Activated naive CD8-positive, alpha-beta T cell treated with anti-CD3 and anti-CD28 coated beads for 36 hours (primary cell): ENCODE measurements around the gene GALNT6. TPM values are rescaled to one million over a fixed set of nuclear protein-coding genes. Genes with fewer than 3 reads are reported as not detected.

ENCODE experiments used
- DNase-seq: peaks from one replicate; pipeline ENCODE4 v3.0.0; 2021
- H3K27ac Mint-ChIP-seq: one replicate; pipeline ENCODE4 v1.8.0; 2022; ENCODE audit warnings: mild to moderate bottlenecking, moderate library complexity, mixed read lengths
- H3K27me3 Mint-ChIP-seq: one replicate; pipeline ENCODE4 v1.8.0; 2022; ENCODE audit warnings: mild to moderate bottlenecking, mixed read lengths
- H3K36me3 Mint-ChIP-seq: one replicate; pipeline ENCODE4 v1.8.0; 2021; ENCODE audit warnings: mild to moderate bottlenecking, mixed read lengths
- H3K4me1 Mint-ChIP-seq: one replicate; pipeline ENCODE4 v1.8.0; 2021; ENCODE audit warnings: mixed read lengths
- H3K4me3 Mint-ChIP-seq: one replicate; pipeline ENCODE4 v1.8.0; 2022; ENCODE audit warnings: mild to moderate bottlenecking, moderate library complexity, mixed read lengths
- H3K9me3 Mint-ChIP-seq: one replicate; pipeline ENCODE4 v1.8.0; 2022; ENCODE audit warnings: mixed read lengths
- total RNA-seq, 2 experiments: library from RNA; stranded (reverse); gene quantifications; one replicate each; pipeline ENCODE4 v1.2.3, GENCODE V29; 2021

GALNT6 gene
- total RNA-seq, 2 experiments from 2014 or later = 19.0 to 19.9 TPM

GRCh38 chr12:51334764-51335163 lies 56.4 kb downstream of the GALNT6 start:
- H3K4me1 Mint-ChIP-seq = peaks cover 12% of the 10 kb centered on the region

GRCh38 chr12:51333536-51333935 lies 57.7 kb downstream of the GALNT6 start:
- no peak overlapping the region for H3K4me3 Mint-ChIP-seq
- H3K27me3 Mint-ChIP-seq = no peaks in the 10 kb centered on the region
- H3K27ac Mint-ChIP-seq = no peak overlapping the region
- no peaks in the 10 kb centered on the region for H3K36me3 Mint-ChIP-seq
- peaks cover 23% of the 10 kb centered on the region for H3K4me1 Mint-ChIP-seq
- no peak for DNase-seq
- no peaks in the 10 kb centered on the region for H3K9me3 Mint-ChIP-seq

More at GRCh38 chr12:51334764-51335163, 56.4 kb downstream of the GALNT6 start:
- no peak overlapping the region for H3K4me3 Mint-ChIP-seq
- no peaks in the 10 kb centered on the region for H3K27me3 Mint-ChIP-seq
- no peak for DNase-seq
- no peak overlapping the region for H3K27ac Mint-ChIP-seq
- H3K9me3 Mint-ChIP-seq = no peaks in the 10 kb centered on the region
- H3K36me3 Mint-ChIP-seq = no peaks in the 10 kb centered on the region

- DNase-seq = no peak
- Mint-ChIP-seq H3K4me3 (no peak overlapping the region), H3K4me1 (peaks cover 46% of the 10 kb centered on the region), H3K9me3 (no peaks in the 10 kb centered on the region), H3K27ac (peak overlapping the region; percentile 3), H3K36me3 (no peaks in the 10 kb centered on the region), H3K27me3 (no peaks in the 10 kb centered on the region)
These were observed 61.0 kb downstream of the GALNT6 start for GRCh38 chr12:51330186-51330585.

GRCh38 chr12:51329742-51330141 lies 61.5 kb downstream of the GALNT6 start:
- Mint-ChIP-seq H3K36me3 (peaks cover 3% of the 10 kb centered on the region), H3K9me3 (peaks cover 2% of the 10 kb centered on the region), H3K4me1 (peaks cover 50% of the 10 kb centered on the region), H3K4me3 (no peak overlapping the region), H3K27me3 (no peaks in the 10 kb centered on the region), H3K27ac (peak overlapping the region; percentile 66)
- DNase-seq = no peak

- peak overlapping the region; percentile 66 for H3K27ac Mint-ChIP-seq
- no peak overlapping the region for H3K4me3 Mint-ChIP-seq
- H3K4me1 Mint-ChIP-seq = peaks cover 50% of the 10 kb centered on the region
- H3K27me3 Mint-ChIP-seq = no peaks in the 10 kb centered on the region
- H3K9me3 Mint-ChIP-seq = peaks cover 2% of the 10 kb centered on the region
- DNase-seq = no peak
- H3K36me3 Mint-ChIP-seq = peaks cover 3% of the 10 kb centered on the region
These were observed 62.6 kb downstream of the GALNT6 start for GRCh38 chr12:51328587-51328986.

GRCh38 chr12:51326698-51327439 lies 64.3 kb downstream of the GALNT6 start:
- Mint-ChIP-seq H3K36me3 (peaks cover 15% of the 10 kb centered on the region), H3K27me3 (no peaks in the 10 kb centered on the region), H3K4me1 (peaks cover 62% of the 10 kb centered on the region), H3K9me3 (peaks cover 2% of the 10 kb centered on the region), H3K4me3 (peak overlapping the region; percentile 66), H3K27ac (peak overlapping the region; percentile 91)
- DNase-seq = no peak

GRCh38 chr12:51324953-51325352 lies 66.3 kb downstream of the GALNT6 start:
- H3K9me3 Mint-ChIP-seq = peaks cover 2% of the 10 kb centered on the region
- H3K27ac Mint-ChIP-seq = peak overlapping the region; percentile 72
- H3K4me1 Mint-ChIP-seq = peaks cover 72% of the 10 kb centered on the region

GRCh38 chr12:51323966-51324895 lies 67.0 kb downstream of the GALNT6 start, which contains the start of gene BIN2:
TSS of gene BIN2 (minus strand) at chr12:51324174. CDS start at chr12:51324102, 72 bp downstream.
- peaks cover 70% of the 10 kb centered on the region for H3K4me1 Mint-ChIP-seq
- peak; percentile 84 for DNase-seq
- H3K27me3 Mint-ChIP-seq = no peaks in the 10 kb centered on the region
- peaks cover 2% of the 10 kb centered on the region for H3K9me3 Mint-ChIP-seq
- peak within 1 kb of the TSS; percentile 98 for H3K27ac Mint-ChIP-seq
- peak within 1 kb of the TSS; percentile 95 for H3K4me3 Mint-ChIP-seq
- H3K36me3 Mint-ChIP-seq = peaks cover 27% of the 10 kb centered on the region

More at GRCh38 chr12:51324953-51325352, 66.3 kb downstream of the GALNT6 start:
- H3K36me3 Mint-ChIP-seq = peaks cover 27% of the 10 kb centered on the region
- H3K27me3 Mint-ChIP-seq = no peaks in the 10 kb centered on the region
- no peak for DNase-seq
- H3K4me3 Mint-ChIP-seq = peak overlapping the region; percentile 41

- Mint-ChIP-seq H3K36me3 (peaks cover 32% of the 10 kb centered on the region), H3K4me3 (peak overlapping the region; percentile 95), H3K27ac (peak overlapping the region; percentile 98), H3K27me3 (no peaks in the 10 kb centered on the region), H3K9me3 (peaks cover 2% of the 10 kb centered on the region), H3K4me1 (peaks cover 71% of the 10 kb centered on the region)
- DNase-seq = peak; percentile 54
These were observed 67.8 kb downstream of the GALNT6 start for GRCh38 chr12:51323317-51323960.

- peak; percentile 56 for DNase-seq
- H3K27me3 Mint-ChIP-seq = no peaks in the 10 kb centered on the region
These were observed 68.8 kb downstream of the GALNT6 start for GRCh38 chr12:51322452-51322851.

GRCh38 chr12:51321882-51322281 lies 69.3 kb downstream of the GALNT6 start:
- H3K4me3 Mint-ChIP-seq = peak overlapping the region; percentile 95
- H3K4me1 Mint-ChIP-seq = peaks cover 67% of the 10 kb centered on the region
- peaks cover 42% of the 10 kb centered on the region for H3K36me3 Mint-ChIP-seq
- peaks cover 2% of the 10 kb centered on the region for H3K9me3 Mint-ChIP-seq
- H3K27me3 Mint-ChIP-seq = no peaks in the 10 kb centered on the region
- H3K27ac Mint-ChIP-seq = peak overlapping the region; percentile 98
- no peak for DNase-seq

More at GRCh38 chr12:51322452-51322851, 68.8 kb downstream of the GALNT6 start:
- peaks cover 37% of the 10 kb centered on the region for H3K36me3 Mint-ChIP-seq
- peaks cover 2% of the 10 kb centered on the region for H3K9me3 Mint-ChIP-seq
- H3K27ac Mint-ChIP-seq = peak overlapping the region; percentile 98
- peaks cover 70% of the 10 kb centered on the region for H3K4me1 Mint-ChIP-seq
- peak overlapping the region; percentile 95 for H3K4me3 Mint-ChIP-seq

- H3K4me1 Mint-ChIP-seq = peaks cover 63% of the 10 kb centered on the region
- peaks cover 2% of the 10 kb centered on the region for H3K9me3 Mint-ChIP-seq
- no peak for DNase-seq
- H3K4me3 Mint-ChIP-seq = peak overlapping the region; percentile 95
- H3K27ac Mint-ChIP-seq = peak overlapping the region; percentile 86
- peaks cover 45% of the 10 kb centered on the region for H3K36me3 Mint-ChIP-seq
- no peaks in the 10 kb centered on the region for H3K27me3 Mint-ChIP-seq
These were observed 70.4 kb downstream of the GALNT6 start for GRCh38 chr12:51320695-51321320.

- peaks cover 45% of the 10 kb centered on the region for H3K36me3 Mint-ChIP-seq
- H3K4me1 Mint-ChIP-seq = peaks cover 66% of the 10 kb centered on the region
These were observed 70.9 kb downstream of the GALNT6 start for GRCh38 chr12:51320311-51320694.

GRCh38 chr12:51318846-51319599 lies 72.2 kb downstream of the GALNT6 start:
- no peak for DNase-seq
- Mint-ChIP-seq H3K9me3 (no peaks in the 10 kb centered on the region), H3K4me3 (peak overlapping the region; percentile 27), H3K4me1 (peaks cover 59% of the 10 kb centered on the region), H3K27ac (peak overlapping the region; percentile 78), H3K36me3 (peaks cover 42% of the 10 kb centered on the region), H3K27me3 (no peaks in the 10 kb centered on the region)

More at GRCh38 chr12:51320311-51320694, 70.9 kb downstream of the GALNT6 start:
- H3K27me3 Mint-ChIP-seq = no peaks in the 10 kb centered on the region
- DNase-seq = no peak
- H3K27ac Mint-ChIP-seq = peak overlapping the region; percentile 86
- no peak overlapping the region for H3K4me3 Mint-ChIP-seq
- H3K9me3 Mint-ChIP-seq = peaks cover 2% of the 10 kb centered on the region
